Left ventricle myocardium inferior (tissue), 1 donor: Measurements from ENCODE around the gene BORCS6. TPM values are rescaled to one million over a fixed set of nuclear protein-coding genes. Genes with fewer than 3 reads are reported as not detected.

Experiments used
- DNase-seq: peaks from one replicate; pipeline ENCODE4 v3.0.0-alpha.2; 2020
- H3K27ac ChIP-seq: fragments of 200-600 bp; replicated peaks from 2 replicates; pipeline ENCODE4 v1.8.0; 2021
- H3K27me3 ChIP-seq: fragments of 200-600 bp; 2 replicates; pipeline ENCODE4 v1.8.0; 2021; ENCODE audit warnings: low read depth
- H3K36me3 ChIP-seq: fragments of 200-600 bp; 2 replicates; pipeline ENCODE4 v1.8.0; 2021
- H3K4me1 ChIP-seq: fragments of 200-600 bp; 2 replicates; pipeline ENCODE4 v1.8.0; 2021
- H3K4me3 ChIP-seq: fragments of 200-600 bp; 2 replicates; pipeline ENCODE4 v1.8.0; 2021; ENCODE audit warnings: mild to moderate bottlenecking, moderate library complexity
- H3K9me3 ChIP-seq: fragments of 200-600 bp; replicated peaks from 2 replicates; pipeline ENCODE4 v1.8.0; 2021
- intact Hi-C: fragments of 100-400 bp; cut with micrococcal nuclease; formaldehyde crosslinking; loops from one replicate; pipeline ENCODE4 v1.11.0; 2022
- total RNA-seq: library from RNA; stranded (reverse); fragmentation: NEBNext Ultra II Directional; extraction: Animal tissue kit (Norgen Biotek cat#: 25700); gene quantifications from one replicate; pipeline ENCODE4 v1.2.1, GENCODE V29; 2021
- TF ChIP-seq, protein P1 (sequence below): fragments of 200-600 bp; IDR thresholded peaks from 2 replicates; pipeline ENCODE4 v1.8.0; 2021; ENCODE audit warnings: antibody characterized with exemption, mild to moderate bottlenecking, borderline replicate concordance
- donor health status: DM: no; HTN: yes; CAD: no; lungs with severe emphysema.

Gene BORCS6
- total RNA-seq, 1 donor from 2014 or later, result 8.4 TPM

GRCh38 chr17:8156246-8156992 is 33.6 kb downstream of the BORCS6 start:
- Histone ChIP-seq H3K27ac (peak overlapping the region; percentile 100), H3K36me3 (peaks cover 24% of the 10 kb centered on the region), H3K27me3 (no peaks in the 10 kb centered on the region), H3K9me3 (no peaks in the 10 kb centered on the region), H3K4me3 (peak overlapping the region; percentile 75), H3K4me1 (peaks cover 73% of the 10 kb centered on the region)
- peak; percentile 100 for DNase-seq
- TF ChIP-seq, protein P1, sequence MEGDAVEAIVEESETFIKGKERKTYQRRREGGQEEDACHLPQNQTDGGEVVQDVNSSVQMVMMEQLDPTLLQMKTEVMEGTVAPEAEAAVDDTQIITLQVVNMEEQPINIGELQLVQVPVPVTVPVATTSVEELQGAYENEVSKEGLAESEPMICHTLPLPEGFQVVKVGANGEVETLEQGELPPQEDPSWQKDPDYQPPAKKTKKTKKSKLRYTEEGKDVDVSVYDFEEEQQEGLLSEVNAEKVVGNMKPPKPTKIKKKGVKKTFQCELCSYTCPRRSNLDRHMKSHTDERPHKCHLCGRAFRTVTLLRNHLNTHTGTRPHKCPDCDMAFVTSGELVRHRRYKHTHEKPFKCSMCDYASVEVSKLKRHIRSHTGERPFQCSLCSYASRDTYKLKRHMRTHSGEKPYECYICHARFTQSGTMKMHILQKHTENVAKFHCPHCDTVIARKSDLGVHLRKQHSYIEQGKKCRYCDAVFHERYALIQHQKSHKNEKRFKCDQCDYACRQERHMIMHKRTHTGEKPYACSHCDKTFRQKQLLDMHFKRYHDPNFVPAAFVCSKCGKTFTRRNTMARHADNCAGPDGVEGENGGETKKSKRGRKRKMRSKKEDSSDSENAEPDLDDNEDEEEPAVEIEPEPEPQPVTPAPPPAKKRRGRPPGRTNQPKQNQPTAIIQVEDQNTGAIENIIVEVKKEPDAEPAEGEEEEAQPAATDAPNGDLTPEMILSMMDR, result no peak
- intact Hi-C loops, result no loop called here

GRCh38 chr17:8155996-8156245 is 34.1 kb downstream of the BORCS6 start:
- intact Hi-C loops, result no loop called here
- TF ChIP-seq, protein P1, result no peak
- no peaks in the 10 kb centered on the region for H3K9me3 ChIP-seq
- peak overlapping the region; percentile 75 for H3K4me3 ChIP-seq
- peaks cover 69% of the 10 kb centered on the region for H3K4me1 ChIP-seq
- H3K36me3 ChIP-seq, result peaks cover 19% of the 10 kb centered on the region
- H3K27ac ChIP-seq, result peak overlapping the region; percentile 99
- no peaks in the 10 kb centered on the region for H3K27me3 ChIP-seq
- no peak for DNase-seq

DNA sequence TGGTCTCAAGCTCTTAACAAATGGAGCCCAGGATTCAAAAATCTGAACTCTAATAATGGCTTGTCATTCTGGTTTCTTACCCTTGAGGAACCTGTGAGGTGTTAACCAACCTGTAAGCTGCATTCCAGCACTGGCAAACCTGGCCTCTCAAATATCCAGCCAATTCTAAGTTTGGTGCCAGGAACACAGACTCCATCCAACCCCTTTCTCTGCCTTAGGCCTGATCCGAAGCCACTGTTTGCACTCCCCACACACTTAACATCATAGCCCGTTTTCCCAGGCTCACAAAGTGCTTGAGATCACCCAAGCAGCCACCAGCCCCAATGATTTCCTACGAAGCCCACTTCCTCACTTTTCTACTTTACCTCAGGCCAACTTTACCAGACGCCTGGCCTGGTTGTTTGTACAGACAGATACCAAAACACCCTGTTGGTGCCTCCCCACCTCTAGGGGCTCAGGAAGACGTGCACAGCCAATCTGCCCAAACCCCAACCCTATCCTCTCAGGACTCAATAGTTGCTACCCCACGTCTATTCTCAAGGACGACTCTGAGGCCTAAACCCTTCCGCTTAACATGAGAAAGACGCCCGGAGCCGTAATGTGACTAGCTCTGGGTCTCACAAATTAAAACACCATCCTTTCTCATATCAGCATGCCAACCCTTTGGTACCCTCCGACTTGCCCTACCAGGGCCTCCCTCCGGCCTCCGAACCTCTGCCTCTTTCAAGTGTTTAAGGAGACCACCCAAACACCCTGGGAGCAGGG is 34.6 kb downstream of the BORCS6 start:
- peaks cover 69% of the 10 kb centered on the region for H3K4me1 ChIP-seq
- TF ChIP-seq, protein P1, result no peak
- intact Hi-C loops, result no loop called here
- no peaks in the 10 kb centered on the region for H3K27me3 ChIP-seq
- peaks cover 19% of the 10 kb centered on the region for H3K36me3 ChIP-seq
- DNase-seq, result no peak
- peak overlapping the region; percentile 75 for H3K4me3 ChIP-seq
- peak overlapping the region; percentile 99 for H3K27ac ChIP-seq
- no peaks in the 10 kb centered on the region for H3K9me3 ChIP-seq

GRCh38 chr17:8154608-8155155 is 35.3 kb downstream of the BORCS6 start:
- Histone ChIP-seq H3K27me3 (no peaks in the 10 kb centered on the region), H3K4me1 (peaks cover 69% of the 10 kb centered on the region)
- intact Hi-C loops, result no loop called here

DNA sequence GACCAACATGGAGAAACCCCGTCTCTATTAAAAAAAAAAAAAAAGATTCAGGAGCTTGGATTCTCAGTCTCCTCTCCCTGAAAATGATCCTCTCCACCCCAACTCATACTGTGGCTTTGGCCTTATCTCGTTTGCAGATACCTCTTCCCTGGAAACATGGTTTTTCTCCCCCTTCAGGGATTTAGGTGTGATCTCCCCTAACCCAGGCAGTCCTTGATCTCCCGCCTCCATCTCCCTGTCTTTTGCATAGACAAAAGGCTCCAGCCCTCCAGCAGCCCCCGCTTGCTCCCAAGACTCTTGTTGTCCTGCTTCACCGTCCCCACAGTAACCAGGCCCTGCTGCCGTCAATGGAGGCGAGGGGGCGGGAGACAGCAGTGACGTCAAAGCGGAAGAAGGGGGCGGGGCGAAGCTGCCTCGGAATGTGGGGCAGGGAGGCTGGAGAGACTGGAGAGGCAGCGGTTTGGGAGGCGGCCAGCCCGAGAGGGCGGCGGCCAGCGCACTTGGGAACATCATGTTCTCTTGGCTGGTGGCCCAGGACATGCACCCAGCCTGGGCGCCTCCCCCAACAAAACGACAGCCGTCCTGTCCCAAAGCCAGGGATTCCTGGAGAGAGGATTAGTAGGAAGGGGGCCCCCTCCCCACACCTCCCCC is 35.9 kb downstream of the BORCS6 start:
- Histone ChIP-seq H3K36me3 (peaks cover 23% of the 10 kb centered on the region), H3K9me3 (no peaks in the 10 kb centered on the region), H3K4me1 (peaks cover 69% of the 10 kb centered on the region), H3K27ac (peak overlapping the region; percentile 99), H3K27me3 (no peaks in the 10 kb centered on the region), H3K4me3 (peak overlapping the region; percentile 75)
- intact Hi-C loops, result no loop called here
- peak; percentile 100 for DNase-seq
- TF ChIP-seq, protein P1, result no peak

More at GRCh38 chr17:8154608-8155155, 35.3 kb downstream of the BORCS6 start:
- peak overlapping the region; percentile 75 for H3K4me3 ChIP-seq
- H3K9me3 ChIP-seq, result no peaks in the 10 kb centered on the region
- no peak for DNase-seq
- peaks cover 22% of the 10 kb centered on the region for H3K36me3 ChIP-seq
- H3K27ac ChIP-seq, result peak overlapping the region; percentile 99
- TF ChIP-seq, protein P1, result no peak
